Type B pancreatic cell (in vitro differentiated cells): ENCODE results near the gene BICD1. TPM values are rescaled to one million over a fixed set of nuclear protein-coding genes. Genes with fewer than 3 reads are reported as not detected.

Experiments used
- DNase-seq: peaks from one replicate; pipeline ENCODE4 v3.0.0; 2021; ENCODE audit warnings: mixed read lengths; ENCODE audit not compliant: unreplicated experiment; ENCODE audit errors: extremely low spot score
- H3K27ac Mint-ChIP-seq: 2 replicates; pipeline ENCODE4 v1.8.0; 2021; ENCODE audit warnings: mild to moderate bottlenecking, mixed read lengths
- H3K27me3 Mint-ChIP-seq: 2 replicates; pipeline ENCODE4 v1.8.0; 2021; ENCODE audit warnings: mixed read lengths
- H3K36me3 Mint-ChIP-seq: 2 replicates; pipeline ENCODE4 v1.8.0; 2021; ENCODE audit warnings: mixed read lengths
- H3K4me1 Mint-ChIP-seq: one replicate; pipeline ENCODE4 v1.8.0; 2021; ENCODE audit warnings: mixed read lengths; ENCODE audit not compliant: unreplicated experiment
- H3K4me3 Mint-ChIP-seq: 2 replicates; pipeline ENCODE4 v1.8.0; 2021; ENCODE audit warnings: mild to moderate bottlenecking, mixed read lengths
- H3K9me3 Mint-ChIP-seq: 2 replicates; pipeline ENCODE4 v1.8.0; 2021; ENCODE audit warnings: mixed read lengths
- CTCF ChIP-seq: fragments of 200-600 bp; sonication (generic); conservative IDR thresholded peaks from 2 replicates; pipeline ENCODE4 v1.5.0; 2021; ENCODE audit warnings: antibody characterized with exemption, mild to moderate bottlenecking
- total RNA-seq: library from RNA; stranded (reverse); gene quantifications from 2 replicates; pipeline ENCODE4 v1.2.1, GENCODE V29; 2021; ENCODE audit warnings: low replicate concordance

The BICD1 gene
- total RNA-seq, 1 donor from 2014 or later: 37.7 TPM

- no peak for DNase-seq
- H3K9me3 Mint-ChIP-seq: no peaks in the 10 kb centered on the region
These were observed 52.7 kb downstream of the BICD1 start for GRCh38 chr12:32159381-32159780.

GRCh38 chr12:32159925-32160324 lies 53.3 kb downstream of the BICD1 start:
- DNase-seq: no peak
- peaks cover 26% of the 10 kb centered on the region for H3K36me3 Mint-ChIP-seq
- no peak overlapping the region for H3K27ac Mint-ChIP-seq
- peaks cover 3% of the 10 kb centered on the region for H3K9me3 Mint-ChIP-seq
- H3K4me1 Mint-ChIP-seq: no peaks in the 10 kb centered on the region
- TF ChIP-seq CTCF: no peak
- H3K4me3 Mint-ChIP-seq: no peak overlapping the region
- H3K27me3 Mint-ChIP-seq: no peaks in the 10 kb centered on the region

More at GRCh38 chr12:32159381-32159780, 52.7 kb downstream of the BICD1 start:
- Mint-ChIP-seq H3K4me1 (no peaks in the 10 kb centered on the region), H3K27me3 (no peaks in the 10 kb centered on the region), H3K27ac (no peak overlapping the region), H3K4me3 (no peak overlapping the region), H3K36me3 (peaks cover 23% of the 10 kb centered on the region)
- TF ChIP-seq CTCF: no peak

- Mint-ChIP-seq H3K36me3 (peaks cover 28% of the 10 kb centered on the region), H3K27ac (no peak overlapping the region), H3K4me1 (no peaks in the 10 kb centered on the region), H3K4me3 (no peak overlapping the region), H3K9me3 (peaks cover 7% of the 10 kb centered on the region), H3K27me3 (no peaks in the 10 kb centered on the region)
- TF ChIP-seq CTCF: no peak
- DNase-seq: no peak
These were observed 54.4 kb downstream of the BICD1 start for GRCh38 chr12:32161058-32161457.

- TF ChIP-seq CTCF: no peak
- peaks cover 28% of the 10 kb centered on the region for H3K36me3 Mint-ChIP-seq
- no peak overlapping the region for H3K4me3 Mint-ChIP-seq
- peaks cover 7% of the 10 kb centered on the region for H3K9me3 Mint-ChIP-seq
- DNase-seq: no peak
- H3K27me3 Mint-ChIP-seq: no peaks in the 10 kb centered on the region
- H3K27ac Mint-ChIP-seq: no peak overlapping the region
- H3K4me1 Mint-ChIP-seq: no peaks in the 10 kb centered on the region
These were observed 56.9 kb downstream of the BICD1 start for GRCh38 chr12:32163596-32163995.

GRCh38 chr12:32166510-32166909 lies 59.9 kb downstream of the BICD1 start:
- DNase-seq: no peak
- H3K27me3 Mint-ChIP-seq: no peaks in the 10 kb centered on the region

More at GRCh38 chr12:32166510-32166909, 59.9 kb downstream of the BICD1 start:
- H3K27ac Mint-ChIP-seq: no peak overlapping the region
- no peaks in the 10 kb centered on the region for H3K4me1 Mint-ChIP-seq
- H3K36me3 Mint-ChIP-seq: peaks cover 14% of the 10 kb centered on the region
- TF ChIP-seq CTCF: no peak
- H3K4me3 Mint-ChIP-seq: no peak overlapping the region
- peaks cover 7% of the 10 kb centered on the region for H3K9me3 Mint-ChIP-seq
